Amygdala (tissue), 56 donors: ENCODE data around the gene ST7.

Source experiments
- DNase-seq, 56 donors: peaks; one replicate each; lab custom pipeline; 2025; lab: John Stamatoyannopoulos, UW

The ST7 gene

GRCh38 chr7:117087639-117088396 is 134.5 kb downstream of the ST7 start:
- no peak for DNase-seq

DNA sequence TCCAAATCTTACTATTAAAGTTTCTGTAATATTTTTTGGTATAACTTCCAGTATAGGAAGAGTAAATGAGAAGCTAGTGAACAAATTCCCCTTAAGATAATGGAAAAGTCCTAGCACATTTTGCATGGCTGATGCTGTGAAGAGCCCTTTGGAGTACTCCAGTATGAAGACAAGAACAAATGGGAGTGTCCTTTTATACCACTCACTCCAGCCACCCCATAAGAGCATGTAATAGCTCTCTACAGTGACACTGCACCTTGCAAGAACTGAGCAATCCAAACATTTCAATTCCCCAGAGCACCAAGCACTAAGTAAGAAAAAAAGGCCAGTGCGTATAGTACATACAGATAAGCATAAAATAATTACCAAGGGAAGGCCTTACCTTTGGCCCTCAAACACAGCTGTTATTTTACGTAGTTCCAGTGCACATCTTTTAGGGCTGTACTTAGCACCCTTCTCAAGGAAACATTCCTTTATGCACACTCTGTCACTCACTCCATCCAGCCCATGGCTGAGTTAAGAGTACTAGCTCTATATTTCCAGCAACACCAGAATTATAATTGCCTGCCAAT is 135.4 kb downstream of the ST7 start:
- no peak for DNase-seq

DNA sequence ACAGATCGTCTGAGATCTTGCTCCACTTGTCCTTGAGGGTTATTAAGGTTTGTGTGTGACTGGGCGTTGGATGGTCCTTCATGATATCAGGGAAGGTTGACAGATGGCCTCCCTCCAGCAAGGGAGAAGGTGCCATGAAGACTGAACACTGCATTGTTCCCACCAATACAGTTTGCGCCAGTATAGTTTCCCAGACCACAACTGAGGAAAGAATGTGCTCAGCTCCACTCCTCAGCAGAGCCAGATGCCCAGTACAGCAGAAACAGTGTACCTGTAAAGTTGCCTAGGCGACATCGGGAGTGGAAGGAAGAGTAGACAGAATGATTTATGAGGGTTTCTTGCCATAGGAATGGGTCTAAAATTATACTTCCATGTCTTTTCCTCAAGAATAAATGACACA is 137.5 kb downstream of the ST7 start:
- DNase-seq: no peak

- DNase-seq: no peak
These were observed 138.4 kb downstream of the ST7 start for GRCh38 chr7:117091721-117092120.

DNA sequence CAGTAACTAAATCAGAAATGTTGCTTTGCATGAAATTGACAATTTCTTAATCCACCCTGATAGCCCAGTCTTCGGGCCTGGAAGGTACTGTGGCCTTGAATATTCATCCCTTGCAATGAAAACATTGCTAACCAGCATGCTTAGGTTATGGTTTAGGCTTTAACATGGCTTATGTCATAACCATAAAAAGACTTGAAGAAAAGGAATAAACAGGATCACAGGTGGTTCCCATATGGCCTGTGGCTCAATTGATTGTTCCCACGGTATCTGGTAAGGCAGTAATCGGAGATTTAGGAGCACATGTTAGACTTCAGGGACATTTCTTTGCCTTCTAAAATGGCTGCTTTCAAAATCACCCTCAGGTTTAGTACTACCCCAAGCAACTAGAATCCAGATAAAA is 139.5 kb downstream of the ST7 start:
- DNase-seq: no peak

DNA sequence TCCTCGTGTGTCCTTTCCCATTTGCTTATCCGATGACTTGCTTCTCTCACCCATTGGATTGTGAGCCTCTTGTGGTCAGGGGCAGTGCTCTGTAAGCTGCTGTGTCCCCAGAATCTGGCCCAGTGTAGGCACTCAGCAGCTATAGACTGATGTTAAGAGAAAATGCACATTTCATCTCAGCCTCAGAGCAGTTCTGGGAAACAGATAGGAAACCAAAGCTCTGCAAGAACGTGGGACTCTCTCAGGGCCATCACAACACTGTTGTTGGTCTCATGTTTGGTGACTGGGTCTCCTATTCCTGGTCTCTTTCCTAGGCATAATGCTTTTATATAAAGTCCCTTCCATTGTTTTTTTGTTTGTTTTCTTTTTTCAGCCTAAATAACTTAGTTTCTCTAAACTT is 141.2 kb downstream of the ST7 start:
- DNase-seq: no peak

DNA sequence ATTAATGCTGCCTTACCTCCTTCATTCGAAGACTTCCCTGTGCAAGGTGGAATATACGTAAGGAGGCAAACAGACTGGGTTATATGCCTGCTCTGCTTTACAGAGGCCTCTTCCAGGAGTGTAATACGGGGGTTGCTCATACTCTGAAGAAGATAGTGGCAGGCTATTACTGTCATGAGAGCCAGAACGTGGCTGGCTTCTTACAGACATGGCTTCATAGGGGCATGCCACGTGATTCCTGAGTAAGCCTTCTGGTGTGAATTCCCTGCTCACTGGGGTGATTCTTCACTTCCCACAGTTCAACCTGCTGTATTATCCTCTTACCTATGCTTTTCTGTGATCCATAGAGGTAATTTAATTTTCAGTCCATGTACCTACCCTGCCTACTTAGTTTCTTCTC is 141.8 kb downstream of the ST7 start:
- no peak for DNase-seq

DNA sequence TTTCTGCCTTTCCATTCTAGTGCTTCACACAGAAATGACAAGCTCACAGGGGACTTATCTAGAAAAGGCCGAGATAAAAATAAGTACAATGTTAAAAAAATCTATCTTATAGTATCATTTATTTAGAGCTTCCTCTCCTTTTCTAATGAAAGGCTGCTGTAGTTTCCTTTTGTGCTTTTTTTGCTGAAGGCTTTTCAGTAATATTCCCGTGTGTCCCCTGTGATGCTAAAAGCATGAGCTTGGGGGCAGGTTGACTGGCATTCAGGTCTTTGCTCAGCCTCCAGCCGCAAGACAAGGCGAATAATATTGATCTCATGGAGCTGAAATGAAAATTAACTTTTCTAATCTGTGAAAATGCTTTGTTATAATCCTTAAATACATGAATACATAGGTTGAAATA is 143.0 kb downstream of the ST7 start:
- DNase-seq: no peak

DNA sequence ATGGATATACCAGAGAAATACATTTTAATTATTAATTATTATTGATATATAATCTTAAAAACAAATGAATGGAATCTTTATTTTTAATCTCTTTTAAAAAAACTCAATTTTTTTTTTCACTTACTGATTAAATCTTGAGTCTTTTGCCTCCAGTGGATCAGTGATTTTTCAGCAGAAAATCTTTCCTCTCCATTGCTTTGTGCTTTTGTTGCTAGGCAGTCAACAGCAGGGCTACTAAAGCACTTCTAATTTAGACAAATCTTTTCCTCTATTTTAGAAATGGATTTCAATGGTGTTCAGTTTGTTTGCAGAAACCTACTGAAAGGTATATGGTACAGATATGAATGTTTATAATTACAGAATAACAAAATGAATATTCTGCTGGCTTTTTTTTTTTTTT is 143.6 kb downstream of the ST7 start:
- DNase-seq: no peak

GRCh38 chr7:117097860-117098259 is 144.6 kb downstream of the ST7 start:
- DNase-seq: no peak

- no peak for DNase-seq
These were observed 145.2 kb downstream of the ST7 start for GRCh38 chr7:117098457-117098856.

DNA sequence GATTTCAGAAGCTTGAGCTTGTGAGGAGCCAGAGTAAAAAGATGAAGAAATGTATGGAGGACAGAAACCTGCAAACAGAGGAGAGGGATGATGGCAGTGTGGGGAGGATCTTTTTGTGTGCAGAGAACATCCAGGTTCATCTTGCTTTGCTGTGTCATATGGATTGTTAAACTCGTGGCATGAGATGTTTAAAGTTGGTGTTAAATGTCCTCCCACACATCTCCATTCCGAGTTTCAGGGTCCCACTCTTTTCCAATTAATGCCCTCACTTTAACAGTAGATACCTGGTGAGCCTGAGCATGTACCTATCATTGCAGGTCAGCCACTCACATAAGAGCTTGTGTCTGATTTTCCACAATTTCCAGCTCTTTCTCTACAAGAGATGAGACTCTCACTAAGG is 147.7 kb downstream of the ST7 start:
- no peak for DNase-seq

- DNase-seq: no peak
These were observed 157.4 kb downstream of the ST7 start for GRCh38 chr7:117110480-117111315.

GRCh38 chr7:117111535-117111934 is 158.2 kb downstream of the ST7 start:
- DNase-seq: no peak

DNA sequence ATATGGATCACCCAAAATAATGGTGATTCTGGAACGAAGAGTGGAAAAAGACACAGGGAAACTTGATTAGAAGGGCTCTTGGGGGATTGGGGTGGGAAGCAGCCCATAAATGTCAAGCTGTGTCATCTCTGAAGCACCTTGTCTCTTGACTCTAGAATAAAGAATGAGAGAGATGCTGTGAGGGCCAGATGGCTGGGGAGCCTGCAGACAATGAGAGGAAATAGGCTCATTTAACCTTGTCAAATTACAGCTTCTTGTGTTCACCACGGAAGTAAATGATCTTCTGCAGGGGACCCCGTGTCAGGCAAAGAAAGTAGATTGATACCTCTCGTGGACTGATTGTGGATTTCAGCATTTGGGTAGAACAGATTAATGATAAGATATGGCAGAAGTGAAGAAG is 159.3 kb downstream of the ST7 start:
- no peak for DNase-seq

DNA sequence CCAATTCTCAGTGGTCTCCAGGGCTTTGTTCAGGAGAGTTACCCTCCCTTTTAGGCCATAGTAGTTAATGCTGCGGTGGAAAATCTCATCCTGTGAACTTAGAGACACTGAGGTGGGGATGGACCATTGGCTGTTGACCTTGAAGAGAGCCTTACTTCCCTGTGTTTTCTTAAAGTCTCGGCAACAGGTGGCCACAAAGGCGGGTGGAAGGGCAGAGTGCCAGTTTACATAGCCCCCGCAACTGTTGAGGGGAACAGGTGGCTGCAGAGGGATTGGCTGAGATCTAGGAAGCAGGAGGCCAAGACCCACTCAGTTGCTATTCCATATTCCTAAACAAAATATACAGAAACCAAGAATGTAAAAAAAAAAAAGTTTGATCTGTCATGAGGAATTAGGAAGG is 160.6 kb downstream of the ST7 start:
- no peak for DNase-seq

DNA sequence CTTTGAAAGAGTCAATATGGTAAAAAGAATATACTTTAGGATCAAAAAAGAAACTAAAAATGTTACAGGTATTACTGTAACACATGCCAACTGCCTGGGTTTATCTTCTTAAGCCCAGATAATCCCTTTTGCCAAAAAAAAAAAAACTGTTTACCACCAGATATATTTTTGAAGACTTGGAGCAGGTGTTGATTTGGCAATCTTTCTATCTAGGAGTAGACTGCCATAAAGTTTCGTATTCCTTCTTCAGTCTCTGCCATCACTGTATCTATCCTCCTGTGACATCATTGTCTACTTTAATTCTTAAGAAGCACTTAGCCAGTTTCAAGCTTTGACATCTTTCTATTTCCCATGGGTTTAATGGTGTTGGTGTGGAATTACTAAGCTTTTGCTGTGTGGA is 161.0 kb downstream of the ST7 start:
- DNase-seq: no peak

DNA sequence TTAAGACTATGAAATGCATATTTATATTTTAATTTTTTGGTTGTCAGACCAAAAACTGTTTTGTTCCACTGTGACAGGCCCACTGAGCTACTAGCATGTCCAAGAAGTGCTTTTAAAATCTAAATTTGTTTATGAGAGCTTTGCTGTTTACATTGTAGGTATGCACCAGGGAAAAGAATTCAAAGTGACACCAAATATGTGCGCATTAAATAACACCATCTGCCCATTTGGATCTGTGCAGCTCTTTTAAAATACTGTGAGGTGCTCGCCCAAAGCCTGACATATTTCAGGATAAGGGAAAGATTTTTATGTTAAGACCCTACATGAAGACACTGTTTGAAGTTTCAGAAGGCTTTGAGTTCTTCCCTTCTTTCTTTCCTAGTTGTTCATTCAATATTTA is 162.9 kb downstream of the ST7 start:
- DNase-seq: no peak

- DNase-seq: no peak
These were observed 163.9 kb downstream of the ST7 start for GRCh38 chr7:117117172-117117571.

- DNase-seq: no peak
These were observed 165.4 kb downstream of the ST7 start for GRCh38 chr7:117118579-117119180.

- peak in 45 of 56 donors; percentile 2 to 90 (median 38) for DNase-seq
These were observed 166.1 kb downstream of the ST7 start for GRCh38 chr7:117119192-117119924.
